ELF-1 (cell line): ENCODE results near the gene FAM13C.
A peak's percentile ranks its signal among the peaks of the same experiment; 100 is the strongest.
"Not testable (repeated sequence)": the region's sequence is repeated elsewhere in the genome, so short reads cannot be mapped to it uniquely, and the experiment has no call there.

ENCODE experiments used
- DNase-seq: peaks from one replicate; pipeline ENCODE4 v3.0.0-alpha.2; 2016; ENCODE audit warnings: low read depth, low spot score

The FAM13C gene

DNA sequence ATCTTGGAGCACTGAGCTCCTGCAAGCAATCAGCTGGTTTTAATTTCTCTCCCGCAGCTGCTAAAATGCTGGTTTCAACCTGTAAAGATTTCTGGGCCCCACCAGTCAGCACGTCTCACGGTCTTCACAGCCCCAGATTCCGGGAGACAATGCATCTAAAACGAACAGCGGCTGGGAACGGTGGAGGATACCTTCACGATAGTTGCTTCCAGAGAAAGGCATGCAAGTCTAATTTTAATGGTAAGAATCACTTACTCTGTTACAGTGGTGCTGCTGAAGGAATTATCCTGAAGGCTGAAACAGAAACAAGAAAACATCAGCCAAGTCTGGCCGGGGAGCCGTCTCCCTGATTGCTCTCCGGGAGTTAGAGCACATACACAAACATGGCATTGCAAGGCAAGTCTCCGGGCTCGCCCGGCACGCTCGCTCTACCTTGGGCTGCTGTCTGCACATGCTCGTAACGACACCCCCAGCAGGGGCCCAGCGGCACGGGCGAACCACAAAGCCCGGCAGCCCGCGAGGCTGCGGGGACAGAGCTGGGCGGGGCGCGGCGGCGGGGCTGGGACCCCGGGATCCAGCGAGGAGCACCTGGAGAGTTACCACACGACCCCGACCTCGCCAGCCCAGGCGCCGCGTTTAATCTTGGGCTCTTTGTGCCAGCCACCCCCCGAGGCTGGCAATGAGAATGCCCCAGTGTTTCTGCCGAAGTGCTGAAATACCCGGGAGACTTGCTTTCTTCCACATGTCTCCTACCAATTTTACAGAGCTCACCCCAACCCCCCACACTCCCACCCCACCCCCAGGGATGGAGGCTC lies at the start of gene FAM13C:
TSS of gene FAM13C (minus strand) at position 406 of the 815 bp plus-strand sequence. CDS start at position 317, 89 bp downstream.
- peak; percentile 81 for DNase-seq

DNA sequence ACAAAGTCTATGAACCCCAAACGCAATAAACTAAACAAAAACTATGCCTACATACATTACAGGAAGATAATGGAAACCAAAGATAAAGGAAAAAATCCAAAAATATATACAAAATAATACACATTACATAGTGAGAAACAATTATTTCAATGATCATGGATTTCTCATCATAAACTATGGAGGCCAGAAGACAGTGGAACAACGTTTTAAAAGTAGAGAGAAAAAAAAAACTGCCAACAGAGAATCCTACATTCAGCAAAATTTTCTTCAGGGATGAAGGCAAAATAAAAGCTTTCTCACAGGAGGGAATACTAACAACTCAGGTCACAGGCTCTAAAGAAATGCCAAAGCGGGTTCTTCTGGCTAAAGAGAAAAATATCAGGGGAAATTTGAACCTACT lies 42.9 kb upstream of the FAM13C start:
- DNase-seq: no peak

DNA sequence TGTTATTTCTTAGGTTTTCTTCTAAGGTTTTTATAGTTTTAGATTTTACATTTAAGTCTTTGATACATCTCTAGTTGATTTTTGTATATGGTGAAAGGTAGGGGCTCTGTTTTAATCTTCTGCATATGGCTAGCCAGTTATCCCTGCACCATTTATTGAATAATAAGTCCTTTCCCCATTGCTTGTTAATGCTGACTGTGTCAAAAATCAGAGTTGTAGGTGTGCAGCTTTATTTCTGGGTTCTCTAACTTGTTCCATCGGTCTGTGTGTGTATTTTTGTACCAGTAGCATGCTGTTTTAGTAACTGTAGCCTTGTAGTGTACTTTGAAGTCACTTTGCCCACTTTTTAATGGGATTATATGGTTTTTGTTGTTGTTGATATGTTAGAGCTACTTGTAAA lies 37.9 kb upstream of the FAM13C start:
- DNase-seq: no peak

DNA sequence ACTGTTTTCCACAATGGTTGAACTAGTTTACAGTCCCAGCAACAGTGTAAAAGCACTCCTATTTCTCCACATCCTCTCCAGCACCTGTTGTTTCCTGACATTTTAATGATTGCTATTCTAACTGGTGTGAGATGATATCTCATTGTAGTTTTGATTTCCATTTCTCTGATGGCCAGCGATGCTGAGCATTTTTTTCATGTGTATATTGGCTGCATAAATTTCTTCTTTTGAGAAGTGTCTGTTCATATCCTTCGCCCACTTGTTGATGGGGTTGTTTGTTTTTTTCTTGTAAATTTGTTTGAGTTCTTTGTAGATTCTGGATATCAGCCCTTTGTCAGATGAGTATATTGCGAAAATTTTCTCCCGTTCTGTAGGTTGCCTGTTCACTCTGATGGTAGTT lies 37.0 kb upstream of the FAM13C start:
- not testable (repeated sequence) for DNase-seq

DNA sequence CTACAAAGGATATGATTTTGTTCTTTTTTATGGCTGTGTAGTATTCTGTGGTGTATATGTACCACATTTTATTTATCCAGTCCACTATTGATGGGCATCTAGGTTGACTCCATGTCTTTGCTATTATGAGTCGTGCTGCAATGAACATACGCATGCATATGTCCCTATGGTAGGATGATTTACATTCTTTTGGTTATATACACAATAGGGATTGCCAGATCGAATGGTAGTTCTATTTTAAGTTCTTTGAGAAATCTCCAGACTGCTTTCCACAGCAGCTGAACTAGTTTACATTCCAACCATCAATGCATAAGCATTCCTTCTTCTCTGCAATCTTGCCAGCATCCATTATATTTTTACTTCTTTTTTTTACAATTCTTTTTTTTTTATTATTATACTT lies 35.6 kb upstream of the FAM13C start:
- DNase-seq: no peak

DNA sequence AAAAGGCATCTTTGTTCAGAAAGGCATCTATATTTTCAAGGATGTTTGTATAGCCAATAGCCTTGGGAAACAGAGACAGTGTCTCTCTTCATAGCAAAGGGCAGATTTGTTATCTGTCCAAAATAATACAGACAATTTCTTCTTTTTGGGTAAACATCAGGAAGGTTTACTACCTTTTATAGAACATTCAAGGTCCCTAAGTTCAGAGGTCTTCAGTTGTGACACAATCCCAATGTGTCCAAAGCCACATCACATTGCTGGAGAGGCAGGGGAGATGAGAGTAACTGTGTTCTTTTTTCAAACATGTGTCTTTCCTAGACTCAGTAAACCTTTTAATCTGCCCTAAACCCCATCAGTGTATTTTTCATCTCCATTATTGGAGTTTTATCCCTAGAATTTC lies 33.6 kb upstream of the FAM13C start:
- DNase-seq: no peak

DNA sequence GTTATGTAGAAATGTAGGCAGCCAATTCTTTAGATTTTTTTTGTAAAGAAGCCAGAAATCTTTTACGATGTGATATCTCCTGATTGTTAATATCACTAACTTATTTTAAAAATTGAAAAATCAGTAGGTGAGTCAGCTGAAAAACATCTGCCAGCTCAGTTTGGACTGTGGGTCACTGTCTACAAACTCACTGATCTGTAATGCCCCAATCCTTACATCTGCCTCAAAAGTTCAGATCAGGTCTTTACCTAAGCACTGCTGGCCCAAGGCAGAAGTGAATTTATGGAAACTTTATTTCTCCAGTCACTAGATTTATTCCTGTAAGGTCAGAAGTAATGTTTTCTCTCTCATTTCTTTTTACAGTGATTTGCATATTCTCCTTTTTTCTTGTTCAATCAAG lies 31.0 kb upstream of the FAM13C start:
- DNase-seq: no peak

DNA sequence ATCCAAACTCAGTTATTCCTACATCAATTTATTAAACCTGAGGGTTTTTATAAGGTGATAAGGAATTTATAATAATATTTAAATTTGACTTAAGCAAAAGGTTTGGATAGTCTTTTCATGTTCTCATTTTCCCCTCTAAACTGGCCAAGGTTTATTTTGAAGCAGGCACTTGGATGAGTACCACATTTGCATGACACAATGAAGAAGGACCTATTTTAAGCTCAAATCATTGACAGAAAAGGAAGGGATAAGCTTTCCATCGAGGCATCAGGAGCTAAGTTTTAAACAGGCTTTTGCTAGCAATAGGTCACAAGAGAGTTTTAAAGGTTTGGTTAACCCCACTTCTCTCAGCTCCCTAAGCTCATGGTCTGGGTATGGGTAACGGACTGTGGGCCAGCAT lies 28.7 kb upstream of the FAM13C start:
- no peak for DNase-seq

DNA sequence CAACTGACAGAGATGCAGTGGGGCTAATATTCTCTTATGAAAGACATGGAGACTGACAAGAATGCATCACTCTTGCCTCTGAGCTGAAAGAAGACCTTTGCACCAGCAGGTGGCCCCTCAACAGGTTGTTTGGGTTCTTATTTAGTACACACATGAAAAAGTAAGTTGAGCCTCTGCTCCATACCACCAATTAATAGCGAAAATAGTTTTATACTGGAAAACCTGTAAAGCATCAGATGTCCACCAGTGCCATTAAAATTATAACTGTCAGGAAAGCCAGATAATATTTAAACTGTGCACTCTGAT lies 26.3 kb upstream of the FAM13C start:
- DNase-seq: no peak

DNA sequence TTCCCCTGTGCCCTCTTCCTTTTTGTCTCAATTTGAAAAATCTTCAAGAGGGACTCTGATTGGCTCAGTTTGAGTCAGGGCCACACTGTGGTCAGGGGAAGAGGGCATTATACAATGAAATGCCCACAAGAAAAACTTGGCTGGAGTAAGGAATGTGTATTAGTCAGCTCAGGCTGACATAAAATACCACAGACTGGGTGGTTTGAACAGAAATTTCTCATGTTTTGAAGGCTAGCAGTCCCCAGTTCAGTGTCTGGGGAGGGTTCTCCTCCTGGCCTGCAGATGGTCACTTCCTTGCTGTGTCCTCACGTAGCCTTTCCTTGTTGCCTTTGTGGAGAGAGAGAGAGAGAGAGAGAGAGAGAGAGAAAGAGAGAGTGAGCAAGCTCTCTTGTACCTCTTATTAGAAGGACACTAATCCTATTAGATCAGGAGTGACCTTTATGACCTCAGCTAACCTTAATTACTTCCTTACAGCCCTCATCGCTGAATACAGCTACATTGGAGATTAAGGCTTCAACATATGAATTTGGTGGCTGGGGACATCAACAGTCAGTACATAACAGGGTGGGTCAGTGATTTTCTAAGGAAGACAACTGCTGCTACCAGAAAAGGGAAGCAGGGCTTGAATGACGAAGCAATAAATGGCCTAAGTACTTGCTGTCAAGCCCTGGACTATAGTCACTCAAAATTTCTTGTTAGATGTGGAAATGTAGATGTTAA lies 25.8 kb upstream of the FAM13C start:
- DNase-seq: no peak

DNA sequence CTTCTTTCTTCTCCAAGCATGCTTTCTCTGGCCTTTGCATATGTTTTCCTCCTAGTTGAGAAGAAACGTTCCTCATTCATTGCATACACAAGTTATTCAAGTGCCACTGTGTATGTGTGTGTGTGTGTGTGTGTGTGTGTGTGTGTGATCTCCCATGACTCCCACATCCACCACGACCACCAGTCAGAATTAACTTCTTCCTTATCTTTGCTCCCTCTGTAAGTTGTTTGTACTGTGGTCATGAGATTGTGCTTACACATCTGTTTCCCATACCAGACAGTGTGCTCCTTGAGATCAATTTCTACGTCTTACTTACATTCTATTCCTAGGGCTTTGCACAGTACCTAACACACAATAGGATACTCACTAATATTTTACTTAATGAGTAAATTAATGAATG lies 22.4 kb upstream of the FAM13C start:
- no peak for DNase-seq

DNA sequence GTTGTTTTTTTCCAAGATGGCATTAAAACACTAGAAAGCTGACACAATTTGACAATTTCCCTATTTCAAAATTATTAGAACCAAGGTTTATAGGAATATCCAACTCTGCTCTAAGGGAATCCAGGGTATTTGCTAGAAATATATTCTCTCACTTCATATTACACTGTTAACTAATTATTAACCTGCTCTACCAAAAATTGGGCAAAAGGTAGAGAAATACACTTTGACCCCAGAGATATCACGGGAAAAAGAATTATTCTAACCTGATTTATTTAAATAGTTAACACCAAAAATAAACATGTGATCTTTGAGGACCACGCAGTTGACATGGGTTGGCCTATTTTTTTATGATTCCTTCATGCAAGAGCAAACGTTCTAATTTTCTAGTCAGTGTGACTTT lies 21.6 kb upstream of the FAM13C start:
- DNase-seq: no peak

DNA sequence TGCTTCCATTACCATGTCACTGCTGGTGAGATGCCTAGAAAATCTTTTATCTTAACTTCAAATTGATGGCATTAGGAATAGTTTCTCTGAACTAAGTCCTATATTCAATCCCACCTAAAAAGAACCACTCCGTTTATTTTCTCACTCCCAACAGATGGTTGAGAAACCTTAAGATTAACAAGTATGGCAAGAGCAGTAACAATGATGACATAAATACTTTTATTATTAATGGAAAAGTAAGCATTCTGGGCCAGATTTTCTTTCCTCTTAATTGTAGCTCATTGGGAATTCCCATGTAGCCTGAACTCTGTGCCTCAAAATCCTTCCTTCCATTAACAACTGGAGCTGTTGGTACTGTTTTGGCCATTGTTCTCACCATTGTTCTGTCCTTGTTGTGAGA lies 21.1 kb upstream of the FAM13C start:
- DNase-seq: no peak

DNA sequence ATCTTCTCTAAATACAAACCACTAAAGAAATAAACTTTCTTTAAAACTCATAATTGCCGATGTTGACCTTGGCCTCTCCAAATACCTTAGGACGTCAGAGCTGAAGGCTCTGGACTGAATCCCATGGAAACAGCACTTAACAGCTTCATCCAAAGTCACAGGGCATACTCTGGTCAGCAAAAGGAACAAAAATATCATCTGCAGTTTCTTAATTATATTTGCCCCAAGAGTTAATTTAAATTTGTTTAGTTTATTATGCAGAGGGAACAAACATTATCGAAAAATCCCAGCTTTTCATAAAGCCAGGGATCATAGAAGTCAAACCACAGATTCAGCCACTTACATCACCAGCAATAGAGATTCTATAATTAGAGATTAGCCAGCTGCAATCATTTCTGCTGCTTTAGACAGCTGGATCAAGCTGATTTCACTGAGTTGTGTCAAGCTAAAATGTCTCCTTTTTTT lies 20.5 kb upstream of the FAM13C start:
- DNase-seq: no peak

DNA sequence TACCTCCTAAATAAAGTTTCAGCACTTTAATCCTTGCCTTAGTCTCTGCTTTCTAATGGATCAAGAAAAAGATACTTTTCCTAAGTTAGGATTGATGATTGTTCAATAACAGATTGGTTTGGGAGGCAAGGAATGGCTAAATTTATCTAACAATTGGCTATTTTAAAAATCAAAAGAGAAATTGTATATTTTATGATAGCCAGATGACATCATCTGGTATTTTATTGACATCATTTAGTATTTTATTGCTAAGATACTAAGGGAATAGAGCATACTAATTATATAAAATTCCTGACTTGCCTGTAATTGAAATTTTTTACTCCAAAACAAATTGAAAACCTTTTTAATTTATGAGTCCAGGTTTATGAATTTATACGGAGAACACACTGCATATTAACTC lies 19.3 kb upstream of the FAM13C start:
- no peak for DNase-seq

DNA sequence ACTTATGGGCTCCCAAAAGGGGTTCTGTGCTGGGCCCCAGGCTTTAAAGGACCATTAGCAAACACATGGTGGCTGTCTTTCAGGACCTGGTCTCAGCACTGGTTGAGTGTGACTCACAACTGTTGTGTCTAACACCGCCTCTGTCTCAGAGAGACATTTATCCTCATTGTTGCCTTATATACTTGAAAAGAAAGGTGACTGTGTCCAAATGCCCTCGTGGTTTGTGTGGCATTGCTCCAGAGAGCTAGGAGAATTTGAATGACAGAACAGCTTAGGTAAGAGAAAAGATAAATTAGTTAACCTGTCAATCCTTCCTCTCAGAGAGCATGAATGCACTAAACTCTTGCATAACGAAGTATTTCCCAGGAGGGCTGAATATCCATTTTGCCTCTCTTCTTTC lies 14.5 kb upstream of the FAM13C start:
- DNase-seq: no peak

DNA sequence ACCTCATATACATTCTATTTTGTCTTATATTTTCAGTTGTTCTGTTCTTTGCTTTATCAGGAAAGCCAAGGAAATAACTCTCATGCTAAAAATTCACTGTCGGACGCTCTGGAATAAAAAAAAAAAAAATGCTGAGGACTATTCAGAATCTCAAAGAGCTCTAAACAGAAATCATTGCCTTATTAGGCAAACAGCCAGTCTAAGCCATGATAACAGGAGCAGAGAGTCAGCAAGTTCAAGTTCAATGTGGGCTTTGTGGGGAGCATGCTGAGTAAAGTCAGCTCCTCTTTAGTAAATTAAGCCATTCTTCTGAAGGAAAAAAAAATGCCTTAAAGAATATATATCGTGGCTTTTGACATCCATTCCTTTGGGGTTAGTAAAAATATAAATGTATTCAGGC lies 13.6 kb upstream of the FAM13C start:
- DNase-seq: no peak

DNA sequence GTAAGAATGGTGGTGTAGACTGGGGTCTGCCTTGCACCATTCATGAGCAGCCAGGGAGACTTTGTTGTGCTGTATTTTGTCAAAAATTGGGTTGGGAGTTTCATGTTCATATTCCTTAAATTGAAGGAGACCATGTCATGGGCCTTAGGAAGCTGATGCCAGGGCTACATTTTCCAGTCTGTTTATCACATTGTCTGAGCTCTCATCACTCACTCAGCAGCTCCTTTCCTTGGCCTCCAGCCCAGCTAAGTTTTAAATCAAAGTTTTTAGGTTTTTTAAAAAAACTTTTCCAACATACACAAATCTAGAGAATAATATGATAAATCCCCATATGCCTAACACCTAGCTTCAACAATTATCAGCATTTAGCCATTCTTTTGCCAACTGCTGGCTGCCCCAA lies 12.6 kb upstream of the FAM13C start:
- no peak for DNase-seq

DNA sequence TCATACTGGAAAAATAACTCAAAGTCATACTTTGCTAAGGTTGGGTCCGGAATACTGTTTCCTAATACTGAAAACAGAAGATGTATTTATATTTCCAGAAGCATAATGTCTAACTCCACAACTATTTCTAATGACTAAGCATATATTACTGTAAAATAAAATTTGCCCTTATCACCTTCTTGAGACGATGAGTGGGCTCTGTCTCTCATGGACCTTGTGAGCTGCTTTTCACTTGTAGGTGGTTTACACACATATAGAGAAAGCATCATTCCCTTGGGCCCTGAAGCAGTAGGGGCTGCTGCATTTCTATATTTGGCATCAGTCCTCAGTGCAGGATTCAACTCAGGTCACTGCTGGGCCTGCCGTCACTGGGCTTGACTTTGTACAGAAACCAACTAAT lies 10.7 kb upstream of the FAM13C start:
- no peak for DNase-seq

DNA sequence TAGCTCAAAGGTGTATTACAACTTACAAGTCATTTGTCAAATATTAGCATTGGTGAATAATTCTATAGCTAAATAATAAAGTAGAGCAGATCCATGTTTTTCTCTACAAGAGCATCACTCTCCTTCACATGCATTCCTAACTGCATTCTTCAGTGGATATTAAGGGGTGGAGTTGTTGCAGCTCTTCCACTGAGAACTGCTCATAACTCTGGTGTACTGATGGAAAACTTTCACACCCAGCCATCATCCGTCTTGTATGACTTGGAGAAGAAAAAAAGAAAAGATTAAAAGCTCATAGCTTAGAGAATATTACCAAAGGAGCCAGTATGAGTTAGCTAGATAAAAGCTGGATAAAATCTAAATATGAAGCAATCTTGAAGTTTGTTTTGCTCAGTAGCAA lies 10.2 kb upstream of the FAM13C start:
- DNase-seq: no peak

DNA sequence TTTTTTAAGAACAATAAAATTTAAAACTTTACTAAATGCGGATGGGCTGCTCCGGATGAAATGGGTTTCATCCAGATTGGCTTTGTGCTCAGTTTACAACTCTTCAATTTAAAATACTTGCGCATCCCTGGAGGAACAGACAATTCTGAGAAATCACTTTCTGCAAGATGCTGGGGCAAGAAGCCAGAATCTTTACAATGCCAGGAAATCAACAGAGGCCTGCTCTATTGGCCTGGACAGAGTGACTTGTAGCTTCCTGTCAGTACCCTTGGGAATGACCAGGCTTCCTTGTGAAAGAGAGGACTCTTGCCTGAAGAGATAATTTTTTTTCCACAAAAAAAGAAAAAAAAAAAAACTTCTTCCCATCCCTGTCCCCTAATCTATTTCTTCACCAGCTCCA lies 3.9 kb upstream of the FAM13C start:
- no peak for DNase-seq

DNA sequence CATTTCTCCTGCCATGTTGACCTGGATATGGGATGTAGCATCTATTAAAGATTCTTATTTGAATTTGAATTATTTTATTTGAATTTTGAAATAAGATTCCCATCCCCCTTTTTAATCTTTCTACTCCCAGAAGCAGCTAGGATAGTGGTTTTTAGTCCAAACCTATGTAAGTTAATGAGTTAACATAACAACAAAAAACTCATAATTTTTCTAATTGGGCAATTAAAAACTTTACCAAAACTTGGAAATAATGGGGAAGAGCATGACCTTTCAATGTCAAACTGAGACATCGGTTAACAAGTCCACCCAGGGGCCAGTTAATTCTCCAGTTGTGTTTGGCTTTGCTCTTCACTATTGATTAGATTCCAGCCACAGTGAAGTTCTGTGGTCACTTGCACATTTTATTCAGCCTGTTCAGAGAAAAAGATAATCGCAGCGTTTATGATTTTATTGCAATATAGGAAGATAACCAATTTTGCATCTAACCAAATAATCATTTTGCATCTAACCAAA lies 1.2 kb upstream of the FAM13C start:
- DNase-seq: no peak

DNA sequence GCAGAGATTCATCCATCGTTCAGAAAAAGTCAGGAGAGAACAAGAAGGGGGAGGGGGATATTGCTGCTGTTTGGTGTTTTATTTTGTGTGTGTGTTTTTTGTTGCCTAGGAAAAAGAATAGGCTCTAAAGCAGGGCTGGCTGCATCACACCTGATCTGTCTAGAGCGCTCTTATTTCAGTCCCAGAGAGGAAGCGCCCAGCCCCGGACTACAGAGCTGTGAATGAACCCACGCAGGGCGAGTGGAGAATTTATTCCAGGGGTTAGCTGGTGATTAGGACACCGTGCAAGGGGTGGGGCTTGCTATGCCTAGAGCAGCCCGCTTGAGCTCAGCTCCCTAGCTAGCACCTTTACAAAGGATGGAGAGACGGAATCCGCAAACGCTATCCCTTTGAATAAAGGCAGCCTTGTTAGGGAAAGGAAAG lies 621 bp upstream of the FAM13C start:
- peak; percentile 63 for DNase-seq
